ENCODE results near the gene DCLK1.

DNA sequence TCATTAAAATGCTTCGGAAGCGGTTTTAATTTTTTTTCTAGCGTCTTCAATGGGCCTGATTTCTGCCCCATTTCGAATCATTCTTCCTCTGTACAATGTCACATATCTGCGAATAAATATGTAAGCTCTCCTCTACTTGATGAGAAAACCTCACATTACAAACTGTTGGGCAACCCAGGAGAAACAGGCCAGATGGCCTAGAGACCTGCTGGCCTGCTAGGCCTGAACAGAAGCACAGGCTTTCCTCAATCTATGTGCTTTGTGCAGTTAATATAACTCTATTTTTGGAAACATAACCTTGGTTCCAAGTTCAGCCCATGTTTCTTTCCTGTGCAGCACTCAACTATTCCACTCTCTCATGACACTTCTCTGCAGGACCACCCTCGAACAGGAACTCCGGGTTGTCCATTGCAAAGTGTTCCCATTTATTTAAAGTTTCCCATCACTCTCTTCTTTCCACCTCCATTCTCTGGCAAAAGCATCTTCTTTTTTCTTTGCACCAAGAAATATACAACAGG lies 42.0 kb downstream of the DCLK1 start:
- TF ChIP-seq, protein P1, sequence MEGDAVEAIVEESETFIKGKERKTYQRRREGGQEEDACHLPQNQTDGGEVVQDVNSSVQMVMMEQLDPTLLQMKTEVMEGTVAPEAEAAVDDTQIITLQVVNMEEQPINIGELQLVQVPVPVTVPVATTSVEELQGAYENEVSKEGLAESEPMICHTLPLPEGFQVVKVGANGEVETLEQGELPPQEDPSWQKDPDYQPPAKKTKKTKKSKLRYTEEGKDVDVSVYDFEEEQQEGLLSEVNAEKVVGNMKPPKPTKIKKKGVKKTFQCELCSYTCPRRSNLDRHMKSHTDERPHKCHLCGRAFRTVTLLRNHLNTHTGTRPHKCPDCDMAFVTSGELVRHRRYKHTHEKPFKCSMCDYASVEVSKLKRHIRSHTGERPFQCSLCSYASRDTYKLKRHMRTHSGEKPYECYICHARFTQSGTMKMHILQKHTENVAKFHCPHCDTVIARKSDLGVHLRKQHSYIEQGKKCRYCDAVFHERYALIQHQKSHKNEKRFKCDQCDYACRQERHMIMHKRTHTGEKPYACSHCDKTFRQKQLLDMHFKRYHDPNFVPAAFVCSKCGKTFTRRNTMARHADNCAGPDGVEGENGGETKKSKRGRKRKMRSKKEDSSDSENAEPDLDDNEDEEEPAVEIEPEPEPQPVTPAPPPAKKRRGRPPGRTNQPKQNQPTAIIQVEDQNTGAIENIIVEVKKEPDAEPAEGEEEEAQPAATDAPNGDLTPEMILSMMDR (IDR thresholded peaks at IDR 0.05), result no peak
- no peak for TF ChIP-seq POLR2A (IDR thresholded peaks at IDR 0.05)

Measured in tibial nerve (tissue), 3 donors.